Neuron (in vitro differentiated cells): ENCODE data around the gene AHRR.
A peak's percentile ranks its signal among the peaks of the same experiment; 100 is the strongest.
"Not testable (repeated sequence)": the region's sequence is repeated elsewhere in the genome, so short reads cannot be mapped to it uniquely, and the experiment has no call there.

ENCODE experiments used
- H2AFZ ChIP-seq: one replicate; pipeline ENCODE4 v1.6.1; 2013; ENCODE audit warnings: low read depth, mild to moderate bottlenecking, inconsistent platforms, low read length, moderate library complexity
- H3K27me3 ChIP-seq: one replicate; pipeline ENCODE4 v1.6.1; 2013; ENCODE audit warnings: low read length; ENCODE audit not compliant: insufficient read depth
- H3K36me3 ChIP-seq: one replicate; pipeline ENCODE4 v1.6.1; 2013; ENCODE audit warnings: low read length; ENCODE audit not compliant: insufficient read depth
- H3K4me1 ChIP-seq: one replicate; pipeline ENCODE4 v1.6.1; 2013; ENCODE audit warnings: low read length; ENCODE audit not compliant: insufficient read depth
- H3K4me3 ChIP-seq: 2 replicates; pipeline ENCODE4 v1.5.1; 2013; ENCODE audit warnings: mild to moderate bottlenecking, low read length, moderate library complexity
- H3K9me3 ChIP-seq: one replicate; pipeline ENCODE4 v1.6.1; 2013; ENCODE audit warnings: low read length

Gene AHRR

DNA sequence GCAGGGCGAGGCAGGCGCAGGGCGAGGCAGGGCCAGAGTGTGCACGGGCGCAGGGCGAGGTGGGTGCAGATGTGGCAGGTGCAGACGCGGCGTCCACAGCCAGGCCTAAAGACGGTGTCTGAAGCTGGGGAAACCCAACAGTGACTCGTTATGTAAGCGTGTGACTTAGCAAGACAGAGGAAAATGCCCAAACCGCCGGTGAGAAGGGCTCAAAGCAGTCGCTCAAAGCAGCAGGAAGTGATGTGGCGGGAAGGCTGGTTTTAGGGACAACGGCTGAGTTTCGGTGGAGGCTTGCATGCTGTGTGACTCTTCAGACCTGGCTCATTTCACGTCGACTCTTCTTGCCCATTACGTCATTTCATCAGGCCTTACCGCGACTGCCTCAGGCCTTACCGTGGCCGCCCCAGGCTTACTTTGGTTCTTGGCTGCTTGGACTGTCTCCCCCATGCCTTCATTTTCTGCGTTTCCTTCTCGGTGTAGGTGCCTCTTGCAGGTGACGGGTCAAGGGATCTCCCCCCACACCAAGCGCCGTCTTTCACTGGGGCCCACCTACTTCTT, 71.0 kb downstream of the AHRR start:
- H3K4me3 ChIP-seq = no peak overlapping the region
- no peak overlapping the region for H2AFZ ChIP-seq
- H3K36me3 ChIP-seq = no peaks in the 10 kb centered on the region
- peaks cover 23% of the 10 kb centered on the region for H3K4me1 ChIP-seq
- no peaks in the 10 kb centered on the region for H3K27me3 ChIP-seq
- H3K9me3 ChIP-seq = no peaks in the 10 kb centered on the region

- Histone ChIP-seq H3K36me3 (no peaks in the 10 kb centered on the region), H3K4me3 (no peak overlapping the region), H3K9me3 (no peaks in the 10 kb centered on the region), H3K27me3 (no peaks in the 10 kb centered on the region), H2AFZ (no peak overlapping the region), H3K4me1 (peaks cover 26% of the 10 kb centered on the region)
Observed at GRCh38 chr5:393846-394275, 72.3 kb downstream of the AHRR start.

DNA sequence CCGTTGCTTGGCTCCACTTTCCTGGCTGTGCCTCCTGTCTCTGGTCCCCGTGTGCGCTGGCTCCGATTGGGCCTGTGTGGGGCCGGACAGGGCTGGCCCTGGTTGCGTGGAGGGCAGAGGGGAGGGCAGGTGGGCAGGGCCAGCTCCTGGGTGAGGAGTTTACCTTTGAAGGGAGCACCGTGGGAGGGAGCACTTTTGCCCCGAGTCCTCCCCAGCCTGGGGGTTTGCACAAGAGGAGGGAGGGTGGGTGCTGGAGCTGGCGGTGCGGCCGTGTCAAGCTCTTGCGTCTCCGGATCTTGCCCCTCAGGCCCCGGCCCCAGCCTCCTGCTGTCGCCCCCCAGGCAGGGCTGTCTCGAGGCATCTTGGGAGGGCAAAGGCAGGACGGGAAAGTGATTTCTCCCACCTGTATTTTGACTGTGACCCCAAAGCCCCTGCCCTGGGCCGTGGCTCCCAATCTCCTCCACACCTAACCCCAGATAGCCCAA, 73.2 kb downstream of the AHRR start:
- Histone ChIP-seq H3K36me3 (no peaks in the 10 kb centered on the region), H3K9me3 (no peaks in the 10 kb centered on the region), H3K27me3 (no peaks in the 10 kb centered on the region), H3K4me3 (no peak overlapping the region), H2AFZ (no peak overlapping the region), H3K4me1 (peaks cover 35% of the 10 kb centered on the region)

DNA sequence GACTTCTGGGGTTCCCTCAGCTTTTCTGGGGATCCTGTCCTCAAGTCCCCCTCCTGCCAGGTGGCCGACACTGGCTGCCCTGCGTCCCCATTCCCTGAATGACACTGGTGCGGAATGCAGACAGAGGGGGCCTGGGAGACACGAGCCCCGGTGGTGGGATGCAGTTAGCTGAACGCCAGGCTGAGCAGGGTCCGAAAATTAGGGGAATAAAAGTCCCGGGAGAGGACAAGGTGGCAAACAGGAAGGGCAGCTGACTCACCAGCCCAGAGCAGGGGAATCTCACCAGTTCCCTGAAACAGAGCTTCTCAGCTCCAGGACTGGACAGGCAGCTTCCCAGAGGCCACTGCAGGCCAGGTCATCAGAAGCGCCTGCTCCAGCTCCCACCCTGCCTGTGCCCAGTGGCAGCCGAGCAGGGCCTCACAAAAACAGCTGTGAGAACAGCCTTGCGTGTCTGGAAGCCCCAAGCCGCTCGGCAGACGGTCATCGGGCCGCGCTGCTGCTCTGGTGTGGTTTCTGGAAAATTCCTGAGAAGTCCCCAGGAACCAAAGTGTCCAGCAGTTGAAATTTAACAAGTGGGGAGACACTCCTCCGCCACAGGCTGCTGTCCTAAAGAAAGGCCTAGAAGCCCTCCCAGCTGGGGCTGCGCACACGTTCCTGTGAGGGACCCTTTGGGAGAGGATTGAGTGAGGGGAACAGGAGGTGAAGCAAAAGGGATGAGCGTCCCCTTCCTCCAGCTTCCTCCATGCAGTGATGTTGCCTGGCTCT, 73.8 kb downstream of the AHRR start:
- Histone ChIP-seq H2AFZ (no peak overlapping the region), H3K4me3 (no peak overlapping the region), H3K27me3 (no peaks in the 10 kb centered on the region), H3K36me3 (no peaks in the 10 kb centered on the region), H3K4me1 (peaks cover 41% of the 10 kb centered on the region), H3K9me3 (no peaks in the 10 kb centered on the region)

DNA sequence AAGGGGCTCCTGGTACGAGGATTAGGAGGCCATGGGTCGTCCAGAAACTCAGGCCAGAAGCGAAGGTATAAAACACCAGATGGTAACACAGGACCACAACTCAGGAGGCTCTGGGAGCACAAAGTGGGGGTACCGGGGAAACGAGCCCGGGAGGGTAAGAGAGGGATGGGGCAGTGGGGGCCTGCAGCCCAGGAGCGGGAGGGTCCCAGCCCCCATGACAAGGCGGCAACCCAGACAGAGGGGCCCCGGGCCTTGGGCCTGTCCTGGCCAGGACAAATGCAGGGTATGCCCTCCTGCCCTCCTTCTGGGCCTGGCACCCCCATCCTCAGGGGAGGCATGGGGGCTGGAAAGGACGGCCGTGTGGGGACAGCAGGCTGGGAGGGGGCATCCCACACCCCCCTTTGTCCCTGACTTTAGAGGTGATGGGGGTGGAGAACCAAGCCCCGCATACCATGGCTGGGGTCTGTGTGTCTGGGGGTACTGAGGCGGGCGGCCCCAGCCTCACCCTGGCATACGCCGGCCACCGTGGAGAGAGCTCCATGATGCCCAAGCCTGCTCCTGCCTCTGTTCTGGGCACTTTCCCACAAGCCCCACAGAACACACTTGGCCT, 74.5 kb downstream of the AHRR start:
- no peak overlapping the region for H2AFZ ChIP-seq
- H3K9me3 ChIP-seq = no peaks in the 10 kb centered on the region
- no peaks in the 10 kb centered on the region for H3K36me3 ChIP-seq
- peaks cover 48% of the 10 kb centered on the region for H3K4me1 ChIP-seq
- H3K4me3 ChIP-seq = no peak overlapping the region
- no peaks in the 10 kb centered on the region for H3K27me3 ChIP-seq

- H3K27me3 ChIP-seq = no peaks in the 10 kb centered on the region
- H3K4me1 ChIP-seq = peaks cover 52% of the 10 kb centered on the region
- H3K9me3 ChIP-seq = no peaks in the 10 kb centered on the region
- H3K36me3 ChIP-seq = no peaks in the 10 kb centered on the region
- no peak overlapping the region for H2AFZ ChIP-seq
- H3K4me3 ChIP-seq = no peak overlapping the region
Observed at GRCh38 chr5:396531-396961, 75.0 kb downstream of the AHRR start.

GRCh38 chr5:398141-398474, 76.6 kb downstream of the AHRR start:
- H3K4me1 ChIP-seq = peaks cover 47% of the 10 kb centered on the region
- not testable (repeated sequence) for H3K4me3 ChIP-seq, H3K36me3 ChIP-seq

DNA sequence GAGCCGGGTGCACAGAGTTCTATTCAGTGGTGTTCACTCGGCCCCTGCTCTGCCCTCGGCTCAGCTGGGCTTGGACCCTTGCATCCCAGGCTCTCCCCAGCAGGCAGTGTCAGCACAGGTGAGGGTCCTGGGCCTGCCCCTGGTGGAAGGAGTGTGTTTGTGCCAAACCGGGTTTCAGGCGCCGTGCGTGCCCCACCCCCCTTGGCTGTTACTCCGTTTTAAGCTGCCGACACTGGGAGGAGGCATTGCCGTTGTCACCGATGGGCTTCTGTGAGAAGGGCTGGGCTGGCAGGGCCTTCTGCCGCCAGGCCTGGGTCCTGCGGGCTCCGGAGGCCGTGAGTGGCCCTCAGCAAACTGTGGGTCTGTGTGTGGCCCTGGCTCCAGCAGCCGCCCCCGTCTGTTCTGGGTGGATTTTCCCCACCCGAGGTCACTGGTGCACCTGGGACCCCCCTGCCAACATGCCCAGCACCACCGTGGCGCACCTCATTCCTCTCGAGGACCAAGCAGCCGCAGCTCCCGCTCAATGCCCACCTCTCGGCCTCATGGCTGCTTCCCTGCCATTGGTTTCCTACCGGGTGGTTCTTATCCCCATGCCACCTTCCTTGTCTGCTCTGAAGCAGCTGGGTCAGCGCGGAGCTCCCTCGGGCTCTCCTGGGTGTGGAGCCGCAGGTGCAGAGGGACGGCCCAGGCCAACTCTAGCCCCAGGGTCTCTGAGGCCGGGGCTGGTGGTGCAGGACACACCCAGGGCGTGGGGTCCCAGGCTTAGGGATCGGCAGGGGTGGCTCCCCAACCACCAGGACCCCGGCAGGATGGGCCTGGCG, 77.2 kb downstream of the AHRR start:
- Histone ChIP-seq H3K4me3 (no peak overlapping the region), H3K27me3 (no peaks in the 10 kb centered on the region), H3K4me1 (peaks cover 46% of the 10 kb centered on the region), H2AFZ (no peak overlapping the region), H3K36me3 (no peaks in the 10 kb centered on the region), H3K9me3 (no peaks in the 10 kb centered on the region)

More at GRCh38 chr5:398141-398474, 76.6 kb downstream of the AHRR start:
- not testable (repeated sequence) for H2AFZ ChIP-seq, H3K27me3 ChIP-seq, H3K9me3 ChIP-seq

- Histone ChIP-seq H3K4me3 (no peak overlapping the region), H3K36me3 (no peaks in the 10 kb centered on the region), H3K4me1 (peaks cover 40% of the 10 kb centered on the region), H2AFZ (peak overlapping the region; percentile 6), H3K27me3 (no peaks in the 10 kb centered on the region), H3K9me3 (no peaks in the 10 kb centered on the region)
Observed at GRCh38 chr5:399296-400281, 78.1 kb downstream of the AHRR start.

- peaks cover 32% of the 10 kb centered on the region for H3K4me1 ChIP-seq
- H3K36me3 ChIP-seq = no peaks in the 10 kb centered on the region
- H3K27me3 ChIP-seq = no peaks in the 10 kb centered on the region
- no peaks in the 10 kb centered on the region for H3K9me3 ChIP-seq
- no peak overlapping the region for H3K4me3 ChIP-seq
- H2AFZ ChIP-seq = peak overlapping the region; percentile 6
Observed at GRCh38 chr5:400282-401145, 79.0 kb downstream of the AHRR start.

DNA sequence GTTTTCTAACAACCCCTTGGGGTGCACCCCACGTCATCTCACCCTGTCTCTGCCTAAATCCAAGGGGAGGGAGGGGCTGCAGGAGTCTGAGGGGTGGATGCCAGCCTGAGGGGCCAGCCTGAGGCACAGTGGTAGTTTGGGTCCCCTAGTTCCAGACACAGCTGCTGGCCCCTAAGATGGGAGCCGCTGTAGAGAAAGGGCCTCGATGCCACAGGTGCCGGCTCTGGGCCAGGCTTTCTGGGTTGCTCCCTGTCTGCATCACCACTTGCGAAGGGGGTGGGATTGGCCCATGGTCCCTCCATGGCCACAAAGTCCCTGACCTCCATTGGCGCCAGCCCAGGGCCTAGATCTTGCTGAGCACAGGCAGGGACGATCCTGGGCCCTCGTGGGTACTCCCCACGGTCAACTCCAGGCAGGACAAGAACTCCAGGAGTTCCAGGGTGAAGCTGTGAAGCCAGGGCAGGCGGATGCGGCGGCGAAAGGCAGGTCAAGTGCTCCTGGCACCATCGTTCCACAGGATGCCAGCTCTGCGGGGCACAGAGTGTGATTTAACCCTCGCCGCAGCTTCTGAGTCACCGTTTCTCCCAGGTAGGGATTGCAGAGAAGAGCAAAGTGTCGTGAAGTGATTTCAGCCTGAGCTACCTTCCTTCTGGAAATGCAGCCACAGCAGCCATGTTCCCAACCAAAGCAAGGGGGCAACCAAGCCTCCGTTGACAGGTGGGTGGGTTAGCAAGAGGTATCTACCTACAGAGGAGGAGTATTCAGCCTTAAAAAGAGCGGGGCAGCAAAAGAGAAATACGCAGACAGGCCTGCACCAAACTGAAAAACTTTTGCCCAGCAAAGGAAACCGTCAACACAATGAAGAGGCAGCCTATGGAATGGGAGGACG, 79.9 kb downstream of the AHRR start:
- H2AFZ ChIP-seq = no peak overlapping the region
- peaks cover 34% of the 10 kb centered on the region for H3K4me1 ChIP-seq
- H3K27me3 ChIP-seq = no peaks in the 10 kb centered on the region
- H3K9me3 ChIP-seq = no peaks in the 10 kb centered on the region
- no peak overlapping the region for H3K4me3 ChIP-seq
- no peaks in the 10 kb centered on the region for H3K36me3 ChIP-seq
